Sigmoid colon (tissue), 4 donors: Measurements from ENCODE around the gene RABGAP1.

Experiments used
- EP300 ChIP-seq, 4 donors: sonication (generic); formaldehyde crosslinking; IDR thresholded peaks; one replicate each; pipeline ENCODE4 v1.6.1; 2017; ENCODE audit warnings: antibody characterized with exemption in 4 of 4
- POLR2A ChIP-seq, 2 donors: fragments of 450-650 bp; IDR thresholded peaks; one replicate each; pipeline ENCODE4 v1.6.1; 2016; ENCODE audit warnings: antibody characterized with exemption in 2 of 2, mild to moderate bottlenecking in 2 of 2, moderate library complexity in 2 of 2
- POLR2AphosphoS5 ChIP-seq, 4 donors: sonication (generic); formaldehyde crosslinking; IDR thresholded peaks; one replicate each; pipeline ENCODE4 v1.6.1; 2017; ENCODE audit warnings: antibody characterized with exemption in 4 of 4
- TF ChIP-seq, protein P1 (sequence below), 4 experiments: fragments of 450-650 bp in 3 of 4; fragments of 200-600 bp in 1 of 4; IDR thresholded peaks; one replicate each; pipeline ENCODE4 v1.5.1; 2016 to 2019; ENCODE audit warnings: antibody characterized with exemption in 4 of 4, mild to moderate bottlenecking in 3 of 4, moderate library complexity in 2 of 4

DNA sequence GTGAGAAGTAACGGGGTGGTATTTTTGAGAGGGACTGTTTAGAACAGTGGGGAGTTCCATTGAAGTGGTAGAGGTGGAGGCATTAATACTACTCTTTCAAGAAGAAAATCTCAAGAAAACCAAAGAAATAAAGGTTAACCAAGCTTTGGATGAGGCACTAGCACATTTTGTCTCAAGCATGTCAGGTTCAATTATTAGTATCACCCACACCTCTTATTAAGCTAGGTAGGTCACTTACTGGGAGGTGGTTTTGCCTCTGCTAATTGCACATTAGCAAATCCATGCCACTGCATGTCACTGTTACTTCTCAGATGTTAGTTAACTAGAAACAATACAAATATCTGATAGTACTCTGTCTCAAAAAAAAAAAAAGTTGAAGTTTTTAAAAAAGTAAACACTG lies 10.2 kb downstream of the RABGAP1 start:
- TF ChIP-seq EP300 (IDR thresholded peaks at IDR 0.05): no peak
- TF ChIP-seq, protein P1, sequence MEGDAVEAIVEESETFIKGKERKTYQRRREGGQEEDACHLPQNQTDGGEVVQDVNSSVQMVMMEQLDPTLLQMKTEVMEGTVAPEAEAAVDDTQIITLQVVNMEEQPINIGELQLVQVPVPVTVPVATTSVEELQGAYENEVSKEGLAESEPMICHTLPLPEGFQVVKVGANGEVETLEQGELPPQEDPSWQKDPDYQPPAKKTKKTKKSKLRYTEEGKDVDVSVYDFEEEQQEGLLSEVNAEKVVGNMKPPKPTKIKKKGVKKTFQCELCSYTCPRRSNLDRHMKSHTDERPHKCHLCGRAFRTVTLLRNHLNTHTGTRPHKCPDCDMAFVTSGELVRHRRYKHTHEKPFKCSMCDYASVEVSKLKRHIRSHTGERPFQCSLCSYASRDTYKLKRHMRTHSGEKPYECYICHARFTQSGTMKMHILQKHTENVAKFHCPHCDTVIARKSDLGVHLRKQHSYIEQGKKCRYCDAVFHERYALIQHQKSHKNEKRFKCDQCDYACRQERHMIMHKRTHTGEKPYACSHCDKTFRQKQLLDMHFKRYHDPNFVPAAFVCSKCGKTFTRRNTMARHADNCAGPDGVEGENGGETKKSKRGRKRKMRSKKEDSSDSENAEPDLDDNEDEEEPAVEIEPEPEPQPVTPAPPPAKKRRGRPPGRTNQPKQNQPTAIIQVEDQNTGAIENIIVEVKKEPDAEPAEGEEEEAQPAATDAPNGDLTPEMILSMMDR (IDR thresholded peaks at IDR 0.05): no peak
- no peak for TF ChIP-seq POLR2A (IDR thresholded peaks at IDR 0.05)
- TF ChIP-seq POLR2AphosphoS5 (IDR thresholded peaks at IDR 0.05): no peak
